Activated naive CD8-positive, alpha-beta T cell treated with anti-CD3 and anti-CD28 coated beads, Interleukin-2, amount 50 U/mL, for 16 hours (primary cell): ENCODE results near the gene PDE8B.
"Not testable (repeated sequence)": the region's sequence is repeated elsewhere in the genome, so short reads cannot be mapped to it uniquely, and the experiment has no call there.

Experiments
- DNase-seq: peaks from one replicate; pipeline ENCODE4 v3.0.0-alpha.2; 2020; ENCODE audit warnings: low read depth, low spot score

PDE8B gene

GRCh38 chr5:77358255-77359205 lies 148.1 kb downstream of the PDE8B start:
- DNase-seq: no peak

- no peak for DNase-seq
These were observed 148.8 kb downstream of the PDE8B start for GRCh38 chr5:77359231-77359630.

DNA sequence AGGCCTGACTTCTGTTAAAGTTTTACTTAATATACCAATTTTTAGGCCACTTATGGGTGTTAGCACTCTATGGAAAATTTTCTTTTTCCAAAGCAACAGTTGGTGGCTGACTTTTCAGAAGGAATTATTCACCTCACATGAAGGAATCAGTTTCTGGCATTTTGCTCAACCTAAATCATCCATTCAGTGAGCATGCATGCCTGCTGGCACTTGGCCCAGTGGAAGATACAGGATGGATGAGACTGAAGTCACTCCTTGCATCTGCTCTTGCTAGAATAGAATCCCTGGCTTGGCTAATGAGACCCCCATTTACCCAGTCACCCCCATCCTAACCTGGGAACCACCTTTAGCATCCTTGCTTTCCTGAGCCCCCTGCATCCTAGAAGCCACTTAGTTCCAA lies 149.9 kb downstream of the PDE8B start:
- no peak for DNase-seq

DNA sequence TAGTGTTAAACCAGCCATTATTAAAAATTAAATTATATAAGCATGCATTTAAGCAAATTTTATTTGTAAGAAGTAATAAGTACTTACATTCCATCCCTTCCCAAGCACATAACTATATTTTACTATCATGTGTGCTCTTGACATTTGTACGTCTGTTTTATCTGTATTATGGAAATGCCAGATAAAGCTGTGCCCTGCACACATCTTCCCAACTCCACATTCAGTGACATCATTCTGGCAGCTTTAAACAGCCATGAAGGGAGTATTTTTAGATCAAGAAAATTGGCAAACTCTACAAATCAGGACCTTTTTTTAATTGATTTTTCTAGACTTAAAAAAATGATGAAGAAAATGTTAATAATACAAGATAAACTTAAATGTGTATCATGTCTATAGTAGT lies 150.5 kb downstream of the PDE8B start:
- DNase-seq: no peak

- DNase-seq: no peak
These were observed 156.4 kb downstream of the PDE8B start for GRCh38 chr5:77366717-77367500.

GRCh38 chr5:77367741-77368140 lies 157.3 kb downstream of the PDE8B start:
- no peak for DNase-seq

- DNase-seq: no peak
These were observed 157.9 kb downstream of the PDE8B start for GRCh38 chr5:77368367-77368766.

DNA sequence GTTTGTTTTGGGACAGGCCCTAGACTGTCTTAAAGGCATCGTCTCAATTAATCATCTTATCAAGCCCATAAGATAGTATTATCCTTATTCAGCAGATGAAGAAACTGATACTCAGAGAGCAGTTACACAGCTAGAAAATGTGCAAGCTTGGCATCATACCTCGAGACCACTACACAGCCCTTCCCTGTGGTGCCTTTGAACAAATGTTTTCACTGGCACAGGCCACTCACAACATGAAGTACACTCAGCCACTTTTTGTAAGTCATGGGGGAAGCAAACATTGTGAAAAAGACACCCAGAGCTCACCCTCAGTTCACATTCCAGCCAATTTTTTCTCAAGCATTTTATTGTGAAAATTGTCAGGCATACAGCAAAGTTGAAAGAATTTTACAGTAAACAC lies 159.1 kb downstream of the PDE8B start:
- no peak for DNase-seq

DNA sequence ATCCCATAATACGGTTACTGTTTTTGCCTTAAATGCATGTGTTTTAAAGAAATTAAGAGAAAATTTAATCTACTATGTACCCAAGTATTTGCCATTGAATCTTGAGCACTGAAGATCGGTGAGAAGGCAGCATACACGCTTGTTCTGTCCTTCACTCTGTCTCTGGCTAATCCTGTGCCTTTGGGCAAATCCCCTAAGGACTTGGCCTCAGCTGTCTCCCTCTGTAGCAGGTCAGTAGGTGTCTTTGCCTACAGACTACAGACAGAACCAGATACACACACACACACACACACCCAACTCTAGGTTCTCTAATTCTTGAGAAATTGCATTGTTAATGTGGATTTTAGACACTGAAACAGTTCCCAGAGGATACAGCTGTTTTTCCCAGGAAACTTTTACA lies 164.2 kb downstream of the PDE8B start:
- no peak for DNase-seq

DNA sequence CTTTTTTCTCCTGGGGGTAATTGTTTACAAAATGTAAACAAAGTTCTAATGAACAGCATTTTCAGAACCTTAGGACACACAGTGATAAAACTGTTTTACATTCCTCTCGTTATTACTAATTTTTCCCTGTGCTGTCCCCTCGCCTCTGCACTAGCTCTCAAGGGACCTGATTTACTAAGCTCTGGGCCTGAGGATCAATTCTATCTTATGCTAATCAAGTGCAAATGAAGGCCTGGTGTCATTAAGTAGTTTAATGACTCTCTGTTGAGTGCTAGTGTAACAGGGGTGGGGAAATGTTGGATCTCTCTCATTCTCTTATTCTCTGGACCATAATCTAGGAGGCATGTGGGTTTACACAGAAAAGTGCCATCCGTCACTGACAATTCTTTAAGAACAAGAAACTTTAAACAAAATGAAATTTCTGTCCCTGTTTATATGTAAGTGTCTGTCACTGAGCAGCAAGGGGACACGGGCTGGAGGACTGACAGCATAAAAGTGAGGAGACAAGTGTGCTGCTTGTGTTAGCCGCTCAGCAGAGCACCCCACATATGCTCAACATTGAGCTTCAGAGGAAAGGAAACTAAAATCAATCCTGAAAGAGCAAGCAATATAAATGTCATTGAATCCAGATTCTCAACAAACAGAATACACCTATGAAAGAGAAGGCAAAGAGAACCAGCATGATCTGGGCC lies 166.3 kb downstream of the PDE8B start:
- DNase-seq: no peak

DNA sequence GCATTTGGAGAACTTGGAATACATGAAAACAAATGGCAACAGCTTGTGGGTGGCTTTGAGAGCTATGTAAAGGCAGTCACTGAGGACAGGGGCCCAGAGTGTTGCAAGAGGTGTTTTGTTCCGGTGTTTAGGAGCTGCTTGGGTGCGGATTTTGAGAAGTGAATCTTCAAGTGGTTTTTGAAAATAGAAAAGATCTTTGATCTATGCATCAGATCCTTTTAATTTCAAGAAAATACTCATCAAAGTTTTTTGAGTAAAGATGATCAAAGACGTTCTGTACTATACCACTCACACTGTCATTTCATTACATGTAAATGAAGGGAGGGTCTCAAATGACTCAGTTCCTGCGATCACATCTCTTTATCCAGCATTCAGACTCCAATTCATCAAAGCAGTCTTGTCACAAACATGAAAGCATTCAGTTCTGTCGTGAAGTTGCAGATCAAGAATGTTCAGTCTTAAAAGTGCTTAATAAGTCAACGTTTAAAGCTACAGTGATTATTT lies 169.1 kb downstream of the PDE8B start:
- no peak for DNase-seq

DNA sequence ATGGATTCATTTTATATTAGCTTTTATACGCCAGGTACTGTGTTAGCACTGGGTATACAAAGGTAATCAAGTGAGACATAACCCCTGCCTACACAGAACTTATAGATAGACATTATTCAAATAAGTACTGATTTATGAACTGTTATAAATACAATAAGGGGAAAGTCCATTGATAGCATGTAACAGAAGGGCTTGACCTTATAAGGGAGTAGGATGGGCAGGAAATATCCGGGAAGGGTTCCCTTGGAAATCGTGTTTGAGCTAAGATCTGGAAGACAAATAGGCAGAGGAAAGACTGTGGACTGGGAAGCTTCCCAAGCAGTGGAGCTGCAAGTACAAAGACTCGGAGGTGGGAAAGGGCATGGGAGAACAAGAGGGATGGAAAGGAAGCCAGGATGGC lies 170.2 kb downstream of the PDE8B start:
- DNase-seq: no peak

- DNase-seq: not testable (repeated sequence)
These were observed 172.9 kb downstream of the PDE8B start for GRCh38 chr5:77383336-77383735.

DNA sequence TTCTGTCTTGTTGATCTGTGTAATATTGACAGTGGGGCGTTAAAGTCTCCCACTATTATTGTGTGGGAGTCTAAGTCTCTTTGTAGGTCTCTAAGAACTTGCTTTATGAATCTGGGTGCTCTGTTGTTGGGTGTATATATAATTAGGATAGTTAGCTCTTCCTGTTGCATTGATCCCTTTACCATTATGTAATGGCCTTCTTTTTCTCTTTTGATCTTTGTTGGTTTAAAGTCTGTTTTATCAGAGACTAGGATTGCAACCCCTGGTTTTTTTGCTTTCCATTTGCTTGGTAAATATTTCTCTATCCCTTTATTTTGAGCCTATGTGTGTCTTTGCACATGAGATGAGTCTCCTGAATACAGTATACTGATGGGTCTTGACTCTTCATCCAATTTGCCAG lies 175.9 kb downstream of the PDE8B start:
- DNase-seq: not testable (repeated sequence)

DNA sequence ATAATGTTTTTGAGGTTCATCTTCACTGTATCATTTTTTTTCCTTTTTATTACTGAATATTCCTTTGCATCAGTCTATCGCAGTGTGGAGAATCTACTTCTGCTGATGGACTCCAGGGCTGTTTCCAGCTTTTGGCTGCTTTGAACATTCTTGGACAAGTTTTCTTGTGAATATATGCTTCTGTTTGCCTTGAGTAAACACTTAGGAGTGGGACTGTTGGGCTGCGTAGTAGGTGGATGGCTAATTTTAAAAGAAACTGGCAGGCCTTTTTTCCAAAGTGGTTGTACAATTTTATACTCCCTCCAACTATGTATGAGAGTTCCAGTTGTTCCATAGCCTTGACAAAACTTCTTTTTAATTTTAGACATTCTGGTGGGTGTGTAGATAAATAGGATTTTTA lies 179.3 kb downstream of the PDE8B start:
- no peak for DNase-seq

DNA sequence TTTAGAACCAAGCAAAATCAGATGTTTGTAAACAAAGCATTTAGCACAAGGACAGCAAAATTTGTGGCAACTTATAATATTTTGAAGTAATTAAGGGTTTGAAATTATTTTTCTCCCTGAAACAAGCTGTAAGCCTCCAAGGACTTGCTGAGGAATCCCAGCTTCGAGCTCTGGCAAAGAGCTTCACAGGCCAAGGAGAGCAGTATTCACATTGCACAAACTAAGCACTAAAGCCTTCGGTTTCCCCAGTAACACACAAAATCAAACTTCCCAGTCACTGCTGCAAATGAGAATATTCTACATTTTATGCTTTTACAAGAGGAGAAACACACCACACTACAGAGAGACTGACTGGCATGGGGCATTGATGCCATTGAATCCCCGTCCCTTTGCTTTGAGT lies 179.7 kb downstream of the PDE8B start:
- no peak for DNase-seq

- no peak for DNase-seq
These were observed 180.3 kb downstream of the PDE8B start for GRCh38 chr5:77390795-77391194.

GRCh38 chr5:77391240-77391765 lies 180.8 kb downstream of the PDE8B start:
- no peak for DNase-seq

DNA sequence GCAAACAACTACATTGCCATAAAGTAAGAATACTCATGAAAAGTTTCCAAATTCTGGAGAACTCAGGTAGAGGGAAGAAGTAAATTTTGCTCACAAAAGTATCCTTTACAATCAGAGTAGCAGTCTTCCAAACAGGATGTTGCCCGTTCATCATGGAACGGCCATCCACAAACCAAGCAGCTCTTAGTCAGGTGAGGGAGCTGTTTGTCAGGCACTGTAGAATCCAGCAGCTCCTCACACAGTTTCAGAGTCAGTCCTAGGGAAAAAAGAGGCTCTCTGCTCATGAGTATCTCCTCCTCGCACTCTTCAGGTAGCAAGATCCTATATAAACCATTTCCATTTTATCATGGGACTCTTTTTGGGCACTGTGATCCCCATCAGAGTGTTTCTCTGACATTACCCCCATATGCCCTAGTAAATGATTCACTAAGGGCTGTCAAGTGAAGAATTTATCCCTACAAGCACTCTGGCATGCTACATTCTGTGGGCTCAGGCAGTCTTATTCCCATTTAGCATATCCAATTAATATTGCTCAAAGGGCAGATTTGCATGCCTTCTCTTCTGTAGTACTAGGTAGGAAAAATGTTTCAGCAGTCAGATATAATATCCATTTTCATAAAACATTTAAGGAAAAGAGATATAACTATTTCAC lies 183.7 kb downstream of the PDE8B start:
- DNase-seq: no peak

DNA sequence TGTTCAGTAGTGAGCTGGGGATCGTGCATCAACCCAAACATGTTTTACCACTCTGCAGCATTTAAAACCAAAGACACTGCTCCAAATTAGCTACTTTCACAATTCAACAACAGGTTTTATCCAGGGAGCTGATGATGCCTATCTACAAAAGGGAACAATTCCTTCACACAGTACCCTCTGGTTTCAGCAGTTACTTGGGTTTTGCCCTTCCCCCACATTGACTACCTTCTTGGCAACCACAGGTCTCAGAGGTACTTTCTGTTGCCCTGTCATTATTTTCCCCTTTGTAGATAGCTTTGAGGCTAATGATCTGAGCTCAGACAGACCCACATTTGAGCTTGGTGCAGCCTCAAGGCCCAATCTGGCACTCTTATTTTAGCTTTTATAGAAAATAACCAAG lies 185.5 kb downstream of the PDE8B start:
- no peak for DNase-seq

- DNase-seq: no peak
These were observed 187.3 kb downstream of the PDE8B start for GRCh38 chr5:77397686-77398292.
